HG02623 (cell line): ENCODE measurements around the gene ARFGEF2.
A peak's percentile ranks its signal among the peaks of the same experiment; 100 is the strongest.

Source experiments
- ATAC-seq: cut with Tn5 transposase; IDR thresholded peaks from one replicate; pipeline ENCODE4 v1.9.1; 2021; ENCODE audit warnings: moderate library complexity; ENCODE audit not compliant: unreplicated experiment

ARFGEF2 gene

GRCh38 chr20:48898896-48899530, 22.5 kb upstream of the ARFGEF2 start:
- no peak for ATAC-seq

GRCh38 chr20:48899881-48900280, 21.6 kb upstream of the ARFGEF2 start:
- no peak for ATAC-seq

- ATAC-seq, result no peak
These were observed 20.2 kb upstream of the ARFGEF2 start for GRCh38 chr20:48901326-48901725.

GRCh38 chr20:48903705-48904104, 17.8 kb upstream of the ARFGEF2 start:
- no peak for ATAC-seq

- ATAC-seq, result no peak
These were observed 16.8 kb upstream of the ARFGEF2 start for GRCh38 chr20:48904566-48905296.

- no peak for ATAC-seq
These were observed 16.2 kb upstream of the ARFGEF2 start for GRCh38 chr20:48905297-48905647.

GRCh38 chr20:48906221-48906877, 15.2 kb upstream of the ARFGEF2 start:
- no peak for ATAC-seq

- no peak for ATAC-seq
These were observed 12.7 kb upstream of the ARFGEF2 start for GRCh38 chr20:48908656-48909319.

- no peak for ATAC-seq
These were observed 11.6 kb upstream of the ARFGEF2 start for GRCh38 chr20:48909910-48910309.

GRCh38 chr20:48910347-48910781, 11.1 kb upstream of the ARFGEF2 start:
- no peak for ATAC-seq

- ATAC-seq, result peak; percentile 86
These were observed 9.4 kb upstream of the ARFGEF2 start for GRCh38 chr20:48912065-48912464.

GRCh38 chr20:48916699-48917098, 4.8 kb upstream of the ARFGEF2 start:
- ATAC-seq, result no peak

- ATAC-seq, result no peak
These were observed 2.1 kb upstream of the ARFGEF2 start for GRCh38 chr20:48919336-48919881.

GRCh38 chr20:48919882-48920526, 1.5 kb upstream of the ARFGEF2 start:
- ATAC-seq, result no peak

GRCh38 chr20:48920527-48921167, 864 bp upstream of the ARFGEF2 start:
- ATAC-seq, result no peak

GRCh38 chr20:48921883-48922820, 641 bp downstream of the ARFGEF2 start:
- peak; percentile 35 for ATAC-seq

- ATAC-seq, result no peak
These were observed 1.7 kb downstream of the ARFGEF2 start for GRCh38 chr20:48923149-48923718.

GRCh38 chr20:48924756-48925109, 3.2 kb downstream of the ARFGEF2 start:
- no peak for ATAC-seq

GRCh38 chr20:48926267-48926666, 4.8 kb downstream of the ARFGEF2 start:
- no peak for ATAC-seq
